Measurements from ENCODE around the gene XRN2.

- TF ChIP-seq POLR2A (IDR thresholded peaks at IDR 0.05) (no peak), CTCF (IDR thresholded peaks at IDR 0.05) (no peak)
These were observed 130.3 kb downstream of the XRN2 start for GRCh38 chr20:21433329-21433890.

All from lower leg skin (tissue), 3 donors.